Activated CD8-positive, alpha-beta T cell treated with anti-CD3 and anti-CD28 coated beads for 36 hours (primary cell): Measurements from ENCODE around the gene MRPL51. TPM values are rescaled to one million over a fixed set of nuclear protein-coding genes. Genes with fewer than 3 reads are reported as not detected.
"Not testable (repeated sequence)": the region's sequence is repeated elsewhere in the genome, so short reads cannot be mapped to it uniquely, and the experiment has no call there.

Experiments
- ATAC-seq: fragments of 200-7000 bp; cut with Tn5 transposase; one replicate; pipeline ENCODE4 v1.10.0; 2021; ENCODE audit warnings: mild to moderate bottlenecking, moderate library complexity
- CTCF ChIA-PET: fragments of 350-600 bp; sonication (Branson Sonifier 250); formaldehyde crosslinking; loops from one replicate; lab custom pipeline; 2021; ENCODE audit warnings: antibody characterized with exemption; lab: Charles Lee
- POLR2A ChIA-PET: fragments of 350-600 bp; sonication (Branson Sonifier 250); formaldehyde crosslinking; loops from one replicate; lab custom pipeline; 2021; ENCODE audit warnings: antibody characterized with exemption; lab: Charles Lee
- DNase-seq: peaks from one replicate; pipeline ENCODE4 v3.0.0-alpha.2; 2020
- H3K27ac Mint-ChIP-seq: one replicate; pipeline ENCODE4 v1.8.0; 2021; ENCODE audit warnings: mild to moderate bottlenecking, mixed read lengths
- H3K27me3 Mint-ChIP-seq: one replicate; pipeline ENCODE4 v1.8.0; 2021; ENCODE audit warnings: mixed read lengths
- H3K36me3 Mint-ChIP-seq: one replicate; pipeline ENCODE4 v1.8.0; 2021; ENCODE audit warnings: low read depth, mixed read lengths
- H3K4me1 Mint-ChIP-seq: one replicate; pipeline ENCODE4 v1.8.0; 2021; ENCODE audit warnings: low read depth, mixed read lengths
- H3K4me3 Mint-ChIP-seq: one replicate; pipeline ENCODE4 v1.8.0; 2021; ENCODE audit warnings: mild to moderate bottlenecking, moderate library complexity, mixed read lengths
- H3K9me3 Mint-ChIP-seq: one replicate; pipeline ENCODE4 v1.8.0; 2021; ENCODE audit warnings: mixed read lengths
- intact Hi-C: fragments of 100-400 bp; cut with micrococcal nuclease; formaldehyde crosslinking; loops from one replicate; pipeline ENCODE4 v1.10.0; 2022
- total RNA-seq, 2 experiments: library from RNA; stranded (reverse); gene quantifications; one replicate each; pipeline ENCODE4 v1.2.3, GENCODE V29; 2021
- TF ChIP-seq, protein P1 (sequence below): fragments of 200-600 bp; IDR thresholded peaks from one replicate; pipeline ENCODE4 v1.8.0; 2022; ENCODE audit warnings: antibody characterized with exemption, mild to moderate bottlenecking

MRPL51 gene
- total RNA-seq, 2 experiments from 2014 or later: 230 to 254 TPM

DNA sequence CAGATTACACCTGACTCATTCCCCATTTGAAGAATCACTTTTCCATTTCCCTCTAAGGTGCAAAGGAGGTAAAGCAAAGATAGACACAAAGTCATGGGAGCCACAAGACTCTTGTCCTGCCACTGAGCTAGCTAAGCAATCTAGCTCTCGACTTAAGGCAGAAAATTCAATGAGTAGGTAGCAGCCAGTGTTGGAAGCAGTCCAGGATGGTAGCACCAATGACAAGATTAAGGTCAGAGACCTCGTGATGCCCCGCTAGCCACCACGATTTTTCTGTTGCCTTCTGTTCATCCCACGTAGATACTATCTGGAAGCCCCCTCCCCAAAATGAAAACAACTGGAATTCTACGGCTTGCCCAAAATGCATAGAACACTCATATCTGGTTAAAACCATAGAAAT is 24.0 kb downstream of the MRPL51 start:
- Mint-ChIP-seq H3K9me3 (no peaks in the 10 kb centered on the region), H3K36me3 (peaks cover 58% of the 10 kb centered on the region), H3K27me3 (no peaks in the 10 kb centered on the region), H3K4me3 (peak overlapping the region; percentile 89), H3K27ac (peak overlapping the region; percentile 88), H3K4me1 (peaks cover 57% of the 10 kb centered on the region)
- POLR2A ChIA-PET: interaction anchor here (0.8 to 6.7 kb wide), 8 partner anchors 10 to 142 kb away, joined by 4 to 110 read pairs (median 13); partner anchors contain the start of genes CD27, MRPL51 and TAPBPL
- DNase-seq (peak; percentile 44), ATAC-seq (no peak)
- TF ChIP-seq, protein P1, sequence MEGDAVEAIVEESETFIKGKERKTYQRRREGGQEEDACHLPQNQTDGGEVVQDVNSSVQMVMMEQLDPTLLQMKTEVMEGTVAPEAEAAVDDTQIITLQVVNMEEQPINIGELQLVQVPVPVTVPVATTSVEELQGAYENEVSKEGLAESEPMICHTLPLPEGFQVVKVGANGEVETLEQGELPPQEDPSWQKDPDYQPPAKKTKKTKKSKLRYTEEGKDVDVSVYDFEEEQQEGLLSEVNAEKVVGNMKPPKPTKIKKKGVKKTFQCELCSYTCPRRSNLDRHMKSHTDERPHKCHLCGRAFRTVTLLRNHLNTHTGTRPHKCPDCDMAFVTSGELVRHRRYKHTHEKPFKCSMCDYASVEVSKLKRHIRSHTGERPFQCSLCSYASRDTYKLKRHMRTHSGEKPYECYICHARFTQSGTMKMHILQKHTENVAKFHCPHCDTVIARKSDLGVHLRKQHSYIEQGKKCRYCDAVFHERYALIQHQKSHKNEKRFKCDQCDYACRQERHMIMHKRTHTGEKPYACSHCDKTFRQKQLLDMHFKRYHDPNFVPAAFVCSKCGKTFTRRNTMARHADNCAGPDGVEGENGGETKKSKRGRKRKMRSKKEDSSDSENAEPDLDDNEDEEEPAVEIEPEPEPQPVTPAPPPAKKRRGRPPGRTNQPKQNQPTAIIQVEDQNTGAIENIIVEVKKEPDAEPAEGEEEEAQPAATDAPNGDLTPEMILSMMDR: no peak
- CTCF ChIA-PET: interaction anchor here (0.9 to 5.9 kb wide), 9 partner anchors 9 to 134 kb away, joined by 3 to 56 read pairs (median 4); no protein-coding TSS in a partner anchor
- intact Hi-C loops: loop anchor here (10.0 kb wide), 1 partner anchor 134 kb away; no protein-coding TSS in a partner anchor

DNA sequence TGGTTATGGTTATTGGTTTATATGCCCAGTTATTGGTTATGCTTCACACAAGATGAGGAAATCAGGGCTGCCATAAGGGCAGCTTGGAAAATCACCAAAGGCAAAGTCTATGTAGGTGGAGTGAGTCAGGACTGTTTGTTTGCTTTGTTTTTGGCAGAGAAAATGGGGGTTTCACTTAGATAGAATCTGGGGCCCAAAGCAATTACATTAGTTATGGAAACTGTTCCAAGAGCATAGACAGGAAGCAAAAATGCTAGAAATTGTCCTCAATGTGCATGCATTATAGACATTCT is 24.8 kb downstream of the MRPL51 start:
- peaks cover 64% of the 10 kb centered on the region for H3K4me1 Mint-ChIP-seq
- ChIA-PET POLR2A (interaction anchor here (4.5 to 6.7 kb wide), 3 partner anchors 9 to 43 kb away, joined by 47 to 110 read pairs (median 63); partner anchors contain the start of genes CD27 and TAPBPL), CTCF (interaction anchor here (1.1 to 5.9 kb wide), 4 partner anchors 10 to 133 kb away, joined by 3 to 56 read pairs (median 4); no protein-coding TSS in a partner anchor)
- no peaks in the 10 kb centered on the region for H3K27me3 Mint-ChIP-seq
- H3K27ac Mint-ChIP-seq: peak overlapping the region; percentile 88
- TF ChIP-seq, protein P1: no peak
- no peak for ATAC-seq
- peaks cover 66% of the 10 kb centered on the region for H3K36me3 Mint-ChIP-seq
- H3K4me3 Mint-ChIP-seq: peak overlapping the region; percentile 89
- intact Hi-C loops: loop anchor here (10.0 kb wide), 1 partner anchor 133 kb away; no protein-coding TSS in a partner anchor
- DNase-seq: no peak
- no peaks in the 10 kb centered on the region for H3K9me3 Mint-ChIP-seq

DNA sequence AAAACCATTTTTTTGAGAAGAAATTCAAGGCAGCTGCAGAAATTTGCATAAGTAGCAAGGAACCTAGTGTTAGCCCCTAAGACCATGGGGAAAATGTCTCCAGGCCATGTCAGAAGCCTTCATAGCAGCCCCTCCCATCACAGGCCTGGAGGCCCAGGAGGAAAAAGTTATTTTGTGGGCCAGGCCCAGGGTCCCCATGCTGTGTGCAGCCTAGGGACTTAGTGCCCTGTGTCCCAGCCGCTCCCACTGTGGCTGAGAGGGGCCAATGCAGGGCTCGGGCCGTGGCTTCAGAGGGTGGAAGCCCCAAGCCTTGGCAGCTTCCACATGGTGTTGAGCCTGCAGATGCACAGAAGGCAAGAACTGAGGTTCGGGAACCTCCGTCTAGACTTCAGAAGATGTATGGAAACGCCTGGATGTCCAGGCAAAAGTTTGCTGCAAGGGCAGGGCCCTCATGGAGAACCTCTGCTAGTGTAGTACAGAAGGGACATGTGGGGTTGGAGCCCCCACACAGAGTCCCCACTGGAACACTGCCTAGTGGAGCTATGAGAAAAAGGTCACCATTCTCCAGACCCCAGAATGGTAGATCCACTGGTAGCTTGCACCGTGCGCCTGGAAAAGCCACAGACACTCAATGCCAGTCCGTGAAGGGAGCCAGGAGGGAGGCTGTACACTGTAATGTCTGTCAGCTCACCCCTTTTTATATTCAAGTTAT is 25.3 kb downstream of the MRPL51 start:
- not testable (repeated sequence) for ATAC-seq, H3K9me3 Mint-ChIP-seq, DNase-seq, H3K27me3 Mint-ChIP-seq
- intact Hi-C loops: loop anchor here (10.0 kb wide), 1 partner anchor 133 kb away; no protein-coding TSS in a partner anchor
- peak overlapping the region; percentile 88 for H3K27ac Mint-ChIP-seq
- ChIA-PET CTCF (interaction anchor here (1.1 to 5.9 kb wide), 3 partner anchors 31 to 133 kb away, joined by 3 to 56 read pairs (median 4); no protein-coding TSS in a partner anchor), POLR2A (interaction anchor here (0.6 to 6.7 kb wide), 4 partner anchors 8 to 46 kb away, joined by 3 to 110 read pairs (median 55); partner anchors contain the start of genes CD27 and TAPBPL)
- H3K36me3 Mint-ChIP-seq: peaks cover 72% of the 10 kb centered on the region
- peak overlapping the region; percentile 89 for H3K4me3 Mint-ChIP-seq
- peaks cover 69% of the 10 kb centered on the region for H3K4me1 Mint-ChIP-seq

DNA sequence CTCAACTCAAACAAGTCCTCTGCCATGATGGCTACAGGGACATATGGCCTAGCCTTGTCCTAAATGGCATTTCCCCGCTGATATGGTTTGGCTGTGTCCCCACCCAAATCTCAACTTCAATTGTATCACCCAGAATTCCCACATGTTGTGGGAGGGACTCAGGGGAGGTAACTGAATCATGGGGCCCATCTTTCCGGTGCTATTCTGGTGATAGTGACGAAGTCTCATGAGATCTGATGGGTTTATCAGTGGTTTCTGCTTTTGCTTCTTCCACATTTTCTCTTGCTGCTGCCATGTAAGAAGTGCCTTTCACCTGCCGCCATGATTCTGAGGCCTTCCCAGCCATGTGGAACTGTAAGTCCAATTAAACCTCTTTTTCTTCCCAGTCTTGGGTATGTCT is 26.3 kb downstream of the MRPL51 start:
- H3K36me3 Mint-ChIP-seq: peaks cover 81% of the 10 kb centered on the region
- H3K4me1 Mint-ChIP-seq: peaks cover 74% of the 10 kb centered on the region
- intact Hi-C loops: loop anchor here (10.0 kb wide), 1 partner anchor 132 kb away; no protein-coding TSS in a partner anchor
- CTCF ChIA-PET: interaction anchor here (1.2 to 7.5 kb wide), 12 partner anchors 10 to 144 kb away, joined by 3 to 145 read pairs (median 17); partner anchors contain the start of genes CD27, GAPDH and TAPBPL
- peak overlapping the region; percentile 88 for H3K27ac Mint-ChIP-seq
- not testable (repeated sequence) for DNase-seq, H3K27me3 Mint-ChIP-seq, H3K9me3 Mint-ChIP-seq, ATAC-seq
- POLR2A ChIA-PET: interaction anchor here (2.2 to 6.7 kb wide), 6 partner anchors 16 to 42 kb away, joined by 14 to 110 read pairs (median 30); partner anchors contain the start of genes CD27 and TAPBPL
- peak overlapping the region; percentile 89 for H3K4me3 Mint-ChIP-seq

DNA sequence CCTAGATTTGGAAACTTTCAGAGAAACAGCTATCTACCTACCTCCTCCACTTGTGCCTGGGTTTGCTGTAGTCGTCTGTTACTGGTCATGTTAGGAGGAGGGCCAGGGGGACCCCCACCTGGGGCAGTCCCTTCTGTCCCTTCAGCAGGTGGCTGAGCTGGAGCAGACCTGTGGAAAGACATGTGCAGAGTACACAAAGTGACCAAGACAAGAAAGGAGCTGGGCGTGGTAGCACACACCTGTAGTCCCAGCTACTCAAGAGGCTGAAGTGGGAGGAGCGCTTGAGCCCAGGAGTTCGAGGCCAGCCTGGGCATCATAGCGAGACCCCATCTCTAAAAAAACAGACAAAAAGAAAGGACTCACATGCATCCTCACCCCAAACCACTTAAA is 26.9 kb downstream of the MRPL51 start:
- TF ChIP-seq, protein P1: no peak
- H3K9me3 Mint-ChIP-seq: no peaks in the 10 kb centered on the region
- CTCF ChIA-PET: interaction anchor here (0.6 to 7.5 kb wide), 33 partner anchors 9 to 386 kb away, joined by 3 to 145 read pairs (median 5); partner anchors contain the start of genes CD27, GAPDH, MRPL51 and TAPBPL
- H3K4me3 Mint-ChIP-seq: peak overlapping the region; percentile 89
- POLR2A ChIA-PET: interaction anchor here (0.7 to 2.2 kb wide), 18 partner anchors 9 to 149 kb away, joined by 3 to 33 read pairs (median 5); partner anchors contain the start of genes GAPDH and TAPBPL
- intact Hi-C loops: loop anchor here (10.0 kb wide), 1 partner anchor 131 kb away; no protein-coding TSS in a partner anchor
- no peak for DNase-seq
- H3K36me3 Mint-ChIP-seq: peaks cover 87% of the 10 kb centered on the region
- H3K4me1 Mint-ChIP-seq: peaks cover 76% of the 10 kb centered on the region
- H3K27me3 Mint-ChIP-seq: no peaks in the 10 kb centered on the region
- H3K27ac Mint-ChIP-seq: peak overlapping the region; percentile 88
- no peak for ATAC-seq
